ENCODE measurements around the gene ZNF672.

Gene ZNF672

DNA sequence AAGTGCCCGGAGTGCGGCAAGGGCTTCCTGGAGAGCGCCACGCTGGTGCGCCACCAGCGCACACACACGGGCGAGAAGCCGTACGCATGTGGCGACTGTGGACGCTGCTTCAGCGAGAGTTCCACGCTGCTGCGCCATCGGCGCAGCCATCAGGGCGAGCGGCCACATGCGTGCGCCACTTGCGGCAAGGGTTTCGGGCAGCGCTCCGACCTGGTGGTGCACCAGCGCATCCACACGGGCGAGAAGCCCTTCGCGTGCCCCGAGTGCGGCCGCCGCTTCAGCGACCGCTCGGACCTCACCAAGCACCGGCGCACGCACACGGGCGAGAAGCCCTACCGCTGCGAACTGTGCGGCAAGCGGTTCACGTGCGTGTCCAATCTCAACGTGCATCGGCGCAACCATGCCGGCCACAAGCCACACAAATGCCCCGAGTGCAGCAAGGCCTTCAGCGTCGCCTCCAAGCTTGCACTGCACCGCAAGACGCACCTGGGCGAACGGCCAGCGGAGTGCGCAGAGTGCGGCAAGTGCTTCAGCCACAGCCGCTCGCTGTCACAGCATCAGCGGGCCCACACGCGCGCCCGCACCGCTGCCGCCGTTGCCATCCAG is 10.0 kb downstream of the ZNF672 start:
- Histone ChIP-seq H3K4me3 (ENCODE audit: low read depth, low read length) (no peak overlapping the region), H3K27ac (no peak overlapping the region), H3K36me3 (replicated peaks) (peaks cover 47% of the 10 kb centered on the region), H3K27me3 (replicated peaks) (no peaks in the 10 kb centered on the region)
- in situ Hi-C loops (cut with HindIII; ENCODE audit: low pct_ligation_motif_present, low sequenced_read_pairs) = no loop called here
- DNase-seq = no peak
- TF ChIP-seq, protein P1, sequence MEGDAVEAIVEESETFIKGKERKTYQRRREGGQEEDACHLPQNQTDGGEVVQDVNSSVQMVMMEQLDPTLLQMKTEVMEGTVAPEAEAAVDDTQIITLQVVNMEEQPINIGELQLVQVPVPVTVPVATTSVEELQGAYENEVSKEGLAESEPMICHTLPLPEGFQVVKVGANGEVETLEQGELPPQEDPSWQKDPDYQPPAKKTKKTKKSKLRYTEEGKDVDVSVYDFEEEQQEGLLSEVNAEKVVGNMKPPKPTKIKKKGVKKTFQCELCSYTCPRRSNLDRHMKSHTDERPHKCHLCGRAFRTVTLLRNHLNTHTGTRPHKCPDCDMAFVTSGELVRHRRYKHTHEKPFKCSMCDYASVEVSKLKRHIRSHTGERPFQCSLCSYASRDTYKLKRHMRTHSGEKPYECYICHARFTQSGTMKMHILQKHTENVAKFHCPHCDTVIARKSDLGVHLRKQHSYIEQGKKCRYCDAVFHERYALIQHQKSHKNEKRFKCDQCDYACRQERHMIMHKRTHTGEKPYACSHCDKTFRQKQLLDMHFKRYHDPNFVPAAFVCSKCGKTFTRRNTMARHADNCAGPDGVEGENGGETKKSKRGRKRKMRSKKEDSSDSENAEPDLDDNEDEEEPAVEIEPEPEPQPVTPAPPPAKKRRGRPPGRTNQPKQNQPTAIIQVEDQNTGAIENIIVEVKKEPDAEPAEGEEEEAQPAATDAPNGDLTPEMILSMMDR (IDR thresholded peaks at IDR 0.05; ENCODE audit: low read depth, low read length, missing control alignments) = no peak

DNA sequence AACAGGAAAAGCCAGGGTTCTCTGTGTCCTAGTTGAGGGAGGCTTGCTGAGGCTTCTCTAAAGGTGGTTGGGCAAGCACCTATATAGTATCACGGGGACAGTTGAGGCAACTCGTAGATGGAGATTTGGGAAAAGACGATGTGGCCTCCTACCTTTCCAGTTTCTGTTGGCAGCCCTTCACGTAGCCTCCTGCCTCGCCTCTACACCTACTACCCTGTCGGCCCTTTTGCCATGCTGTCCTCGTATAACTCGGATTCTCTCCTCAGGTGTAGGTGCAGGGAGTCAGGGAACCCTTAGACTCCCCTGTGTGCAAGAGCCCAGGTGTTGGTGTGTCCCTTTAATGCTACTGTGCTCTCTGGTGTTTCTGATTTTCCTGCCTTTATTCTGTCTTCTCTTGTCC is 10.6 kb downstream of the ZNF672 start:
- H3K36me3 ChIP-seq (replicated peaks) = peaks cover 51% of the 10 kb centered on the region

DNA sequence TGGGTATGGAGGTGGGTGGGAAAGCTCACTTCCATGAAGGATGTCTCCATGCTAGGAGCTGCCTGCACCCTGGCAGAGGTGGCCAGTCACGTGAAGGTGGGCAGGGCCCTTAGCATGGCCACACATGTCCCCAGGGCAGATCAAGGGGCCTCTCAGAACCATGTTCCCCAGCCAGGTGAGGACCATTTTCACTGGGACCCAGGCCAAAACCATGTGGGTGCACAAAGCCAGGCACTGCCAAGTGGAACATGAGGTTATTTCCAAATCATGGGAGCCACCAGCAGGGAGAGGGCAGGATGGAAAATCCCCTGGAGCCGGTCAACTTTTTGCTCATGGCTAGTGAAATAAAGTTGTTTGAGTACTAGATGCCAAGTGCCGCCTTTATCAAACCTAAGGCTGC is 11.1 kb downstream of the ZNF672 start:
- TF ChIP-seq, protein P1 (IDR thresholded peaks at IDR 0.05; ENCODE audit: low read depth, low read length, missing control alignments) = no peak
- in situ Hi-C loops (cut with HindIII; ENCODE audit: low pct_ligation_motif_present, low sequenced_read_pairs) = no loop called here
- no peak for DNase-seq
- Histone ChIP-seq H3K4me3 (ENCODE audit: low read depth, low read length) (no peak overlapping the region), H3K36me3 (replicated peaks) (peaks cover 57% of the 10 kb centered on the region), H3K27ac (no peak overlapping the region), H3K27me3 (replicated peaks) (no peaks in the 10 kb centered on the region)

More for the DNA sequence above, 10.6 kb downstream of the ZNF672 start:
- Histone ChIP-seq H3K27ac (no peak overlapping the region), H3K27me3 (replicated peaks) (no peaks in the 10 kb centered on the region), H3K4me3 (ENCODE audit: low read depth, low read length) (no peak overlapping the region)
- no peak for DNase-seq
- in situ Hi-C loops (cut with HindIII; ENCODE audit: low pct_ligation_motif_present, low sequenced_read_pairs) = no loop called here
- TF ChIP-seq, protein P1 (IDR thresholded peaks at IDR 0.05; ENCODE audit: low read depth, low read length, missing control alignments) = no peak

DNA sequence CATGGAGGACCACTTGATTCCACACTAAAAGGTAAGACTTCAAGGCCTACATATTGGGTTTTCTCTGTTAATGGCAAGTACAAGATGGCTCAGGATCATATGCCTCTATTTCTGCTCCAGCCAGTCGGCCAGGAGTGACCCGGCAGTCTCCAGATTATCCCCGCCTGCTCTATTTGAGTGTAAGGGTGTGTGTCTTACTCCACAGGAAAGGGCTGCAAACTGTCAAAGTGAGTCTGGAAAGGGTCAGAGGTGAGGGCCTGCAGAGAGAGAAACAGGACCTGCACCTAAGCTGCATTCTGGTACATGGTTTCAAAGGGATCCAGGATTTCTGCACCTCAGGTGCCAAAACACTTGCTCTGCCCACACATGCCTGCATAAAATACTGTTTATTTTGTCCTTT is 11.6 kb downstream of the ZNF672 start:
- no peak for DNase-seq
- in situ Hi-C loops (cut with HindIII; ENCODE audit: low pct_ligation_motif_present, low sequenced_read_pairs) = no loop called here
- no peak overlapping the region for H3K4me3 ChIP-seq (ENCODE audit: low read depth, low read length)
- H3K27ac ChIP-seq = no peak overlapping the region
- TF ChIP-seq, protein P1 (IDR thresholded peaks at IDR 0.05; ENCODE audit: low read depth, low read length, missing control alignments) = no peak
- H3K27me3 ChIP-seq (replicated peaks) = no peaks in the 10 kb centered on the region
- H3K36me3 ChIP-seq (replicated peaks) = peaks cover 54% of the 10 kb centered on the region

DNA sequence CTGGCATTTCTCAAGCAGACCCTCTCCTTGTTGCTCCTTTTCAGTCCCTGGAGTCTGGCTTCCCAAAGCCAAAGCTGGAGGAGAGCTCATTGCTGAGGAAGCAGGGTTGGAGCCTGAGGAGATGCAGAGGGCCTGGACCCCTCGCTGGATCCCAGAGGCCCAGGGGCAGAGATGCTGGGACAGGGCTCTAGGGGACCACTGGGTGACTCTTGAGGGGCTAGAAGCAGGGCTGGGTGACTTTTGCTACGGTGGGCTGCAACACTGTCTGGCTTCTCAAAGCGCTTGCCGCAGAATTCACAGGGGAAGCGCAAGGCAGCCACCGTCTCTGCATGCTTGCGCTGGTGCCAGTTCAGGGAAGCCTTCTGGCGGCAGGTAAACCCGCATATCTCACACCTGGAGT is 12.1 kb downstream of the ZNF672 start:
- peaks cover 55% of the 10 kb centered on the region for H3K36me3 ChIP-seq (replicated peaks)
- H3K27me3 ChIP-seq (replicated peaks) = no peaks in the 10 kb centered on the region
- H3K27ac ChIP-seq = no peak overlapping the region
- H3K4me3 ChIP-seq (ENCODE audit: low read depth, low read length) = no peak overlapping the region
- TF ChIP-seq, protein P1 (IDR thresholded peaks at IDR 0.05; ENCODE audit: low read depth, low read length, missing control alignments) = no peak
- no peak for DNase-seq
- in situ Hi-C loops (cut with HindIII; ENCODE audit: low pct_ligation_motif_present, low sequenced_read_pairs) = no loop called here

All from brain microvascular endothelial cell (primary cell).